ENCODE measurements around the gene ZDHHC24.

DNA sequence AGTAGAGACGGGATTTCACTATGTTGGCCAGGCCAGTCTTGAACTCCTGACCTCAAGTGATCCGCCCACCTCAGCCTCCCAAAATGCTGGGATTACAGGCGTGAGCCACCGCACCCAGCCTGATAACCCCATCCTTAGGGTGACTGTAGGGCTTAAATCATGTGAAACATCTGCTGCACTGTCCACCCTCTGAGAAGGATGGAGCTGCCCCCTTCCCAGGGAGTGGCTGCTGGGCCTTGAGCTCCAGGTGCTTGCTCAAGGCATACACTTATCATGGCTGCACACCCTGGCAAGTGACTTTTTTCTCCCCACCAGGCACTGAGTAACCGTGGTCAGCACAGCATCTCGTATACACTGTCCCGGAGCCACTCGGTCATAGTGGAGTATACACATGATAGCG, 73.8 kb downstream of the ZDHHC24 start:
- TF ChIP-seq, protein P1, sequence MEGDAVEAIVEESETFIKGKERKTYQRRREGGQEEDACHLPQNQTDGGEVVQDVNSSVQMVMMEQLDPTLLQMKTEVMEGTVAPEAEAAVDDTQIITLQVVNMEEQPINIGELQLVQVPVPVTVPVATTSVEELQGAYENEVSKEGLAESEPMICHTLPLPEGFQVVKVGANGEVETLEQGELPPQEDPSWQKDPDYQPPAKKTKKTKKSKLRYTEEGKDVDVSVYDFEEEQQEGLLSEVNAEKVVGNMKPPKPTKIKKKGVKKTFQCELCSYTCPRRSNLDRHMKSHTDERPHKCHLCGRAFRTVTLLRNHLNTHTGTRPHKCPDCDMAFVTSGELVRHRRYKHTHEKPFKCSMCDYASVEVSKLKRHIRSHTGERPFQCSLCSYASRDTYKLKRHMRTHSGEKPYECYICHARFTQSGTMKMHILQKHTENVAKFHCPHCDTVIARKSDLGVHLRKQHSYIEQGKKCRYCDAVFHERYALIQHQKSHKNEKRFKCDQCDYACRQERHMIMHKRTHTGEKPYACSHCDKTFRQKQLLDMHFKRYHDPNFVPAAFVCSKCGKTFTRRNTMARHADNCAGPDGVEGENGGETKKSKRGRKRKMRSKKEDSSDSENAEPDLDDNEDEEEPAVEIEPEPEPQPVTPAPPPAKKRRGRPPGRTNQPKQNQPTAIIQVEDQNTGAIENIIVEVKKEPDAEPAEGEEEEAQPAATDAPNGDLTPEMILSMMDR (IDR thresholded peaks at IDR 0.05): no peak
- TF ChIP-seq EZH2phosphoT487 (IDR thresholded peaks at IDR 0.05) (no peak), EZH2 (IDR thresholded peaks at IDR 0.05) (no peak)

All from neural progenitor cell (in vitro differentiated cells).